GM18499 (cell line): ENCODE data around the gene UBASH3A.

ENCODE experiments used
- ATAC-seq: cut with Tn5 transposase; IDR thresholded peaks from one replicate; pipeline ENCODE4 v1.9.1; 2021; ENCODE audit warnings: moderate number of reproducible peaks; ENCODE audit not compliant: insufficient read depth, unreplicated experiment

The UBASH3A gene

DNA sequence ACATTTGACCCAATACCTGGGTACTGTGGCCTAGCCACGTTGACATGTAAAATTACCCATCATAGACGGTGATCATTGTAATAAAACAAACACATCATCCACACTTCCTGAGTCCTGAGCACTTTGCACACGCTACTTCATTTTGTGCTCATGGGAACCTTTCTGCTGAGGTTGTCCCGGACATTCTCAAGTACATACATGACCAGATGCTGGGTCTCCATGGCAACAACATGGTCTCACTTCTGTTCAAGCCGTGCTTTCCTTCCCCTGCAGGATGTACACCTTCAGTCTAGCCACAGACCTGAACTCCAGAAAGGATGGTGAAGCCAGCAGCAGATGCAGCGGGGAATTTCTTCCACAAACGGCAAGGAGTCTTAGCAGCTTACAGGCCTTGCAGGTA, 22.7 kb downstream of the UBASH3A start:
- ATAC-seq: no peak

DNA sequence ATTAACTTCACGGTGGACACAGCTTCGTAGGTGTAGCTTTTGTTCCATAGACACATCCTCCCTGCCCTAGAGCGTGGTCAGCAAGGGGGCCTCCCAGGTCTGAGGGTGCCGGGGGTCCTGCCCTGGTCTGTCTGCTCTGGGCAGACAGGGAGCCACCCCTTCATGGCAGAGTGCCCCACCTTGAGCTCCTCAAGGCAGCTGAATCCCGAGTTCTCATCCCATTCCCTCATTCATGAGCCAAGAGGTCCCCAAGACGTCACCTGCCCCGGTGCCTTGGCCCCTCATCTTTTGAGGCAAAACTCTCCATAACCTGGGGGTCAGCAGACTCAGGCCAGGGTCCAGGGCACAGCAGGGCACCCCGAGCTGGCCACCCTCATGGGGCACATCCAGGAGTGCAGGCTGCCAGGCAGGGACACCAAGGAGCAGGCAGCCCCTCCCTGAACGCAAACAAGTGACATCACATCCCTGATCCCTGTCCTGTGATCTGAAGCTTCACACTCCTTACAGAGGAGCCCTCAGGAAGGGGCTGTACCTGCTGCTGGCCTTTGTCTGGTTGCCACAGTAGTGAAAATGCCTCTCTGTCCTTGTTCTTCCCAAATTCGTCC, 23.3 kb downstream of the UBASH3A start:
- no peak for ATAC-seq

DNA sequence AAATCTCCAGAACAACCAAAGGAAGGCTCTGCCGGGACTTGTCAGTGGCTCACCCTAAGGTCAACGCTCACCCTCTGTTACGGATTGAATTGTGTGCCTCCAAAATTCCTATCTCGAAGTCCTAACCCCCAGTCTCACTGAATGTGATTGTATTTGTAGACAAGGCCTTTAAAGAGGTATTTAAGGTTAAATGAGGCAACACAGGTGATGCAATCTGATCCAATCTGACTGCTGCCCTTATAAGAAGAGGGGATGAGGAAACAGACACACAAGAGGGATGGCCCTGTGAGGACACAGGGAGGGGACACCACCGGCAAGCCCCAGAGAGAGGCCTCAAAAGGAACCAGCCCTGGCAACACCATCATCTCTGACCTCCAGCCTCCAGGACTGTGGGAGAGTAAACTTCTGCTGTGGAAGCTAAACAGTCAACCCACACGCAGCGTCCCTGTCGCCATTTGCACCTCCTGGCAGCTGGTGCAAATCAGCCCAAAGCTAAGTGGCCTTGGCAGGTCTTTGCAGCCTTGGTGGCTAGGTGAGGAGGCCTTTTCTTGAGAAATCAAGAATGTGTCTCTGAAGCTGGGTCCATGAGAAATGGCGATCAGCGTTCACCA, 24.2 kb downstream of the UBASH3A start:
- ATAC-seq: no peak

DNA sequence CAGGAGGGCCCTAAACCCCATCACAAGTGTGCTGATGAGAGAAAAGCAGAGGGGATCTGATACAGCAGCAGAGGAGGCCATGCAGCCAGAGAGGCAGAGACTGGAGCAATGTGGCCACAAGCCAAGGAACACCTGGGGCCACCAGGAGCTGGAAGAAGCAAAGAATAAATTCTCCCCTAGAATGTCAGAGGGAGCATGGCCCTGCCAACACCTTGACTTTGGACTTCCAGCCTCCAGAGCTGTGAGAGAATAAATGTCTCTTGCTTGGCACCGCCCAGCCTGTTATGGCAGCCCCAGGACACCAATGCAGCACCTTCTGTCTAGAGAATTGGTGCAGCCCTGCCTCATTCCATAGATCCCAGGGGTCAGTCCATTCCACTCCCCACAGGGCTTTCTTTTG, 25.3 kb downstream of the UBASH3A start:
- no peak for ATAC-seq

DNA sequence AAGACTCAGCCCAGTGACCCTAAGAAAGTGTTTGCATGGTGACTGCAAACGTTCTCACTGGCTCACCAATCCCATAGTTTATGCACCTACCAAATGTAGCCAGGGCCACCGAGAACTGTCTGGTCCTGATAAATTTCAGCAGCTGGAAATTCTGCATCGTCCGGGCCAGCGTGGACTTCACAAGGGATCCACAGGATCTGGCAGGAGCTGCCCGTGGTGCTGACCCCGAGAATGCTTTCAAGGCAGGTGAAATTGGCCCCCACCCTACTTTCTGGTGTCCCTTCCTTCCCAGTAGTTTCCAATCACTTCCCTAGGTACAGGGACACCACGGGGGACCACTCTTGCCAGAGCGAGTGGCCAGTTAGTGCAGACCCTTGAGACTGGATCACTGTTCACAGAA, 26.2 kb downstream of the UBASH3A start:
- no peak for ATAC-seq

DNA sequence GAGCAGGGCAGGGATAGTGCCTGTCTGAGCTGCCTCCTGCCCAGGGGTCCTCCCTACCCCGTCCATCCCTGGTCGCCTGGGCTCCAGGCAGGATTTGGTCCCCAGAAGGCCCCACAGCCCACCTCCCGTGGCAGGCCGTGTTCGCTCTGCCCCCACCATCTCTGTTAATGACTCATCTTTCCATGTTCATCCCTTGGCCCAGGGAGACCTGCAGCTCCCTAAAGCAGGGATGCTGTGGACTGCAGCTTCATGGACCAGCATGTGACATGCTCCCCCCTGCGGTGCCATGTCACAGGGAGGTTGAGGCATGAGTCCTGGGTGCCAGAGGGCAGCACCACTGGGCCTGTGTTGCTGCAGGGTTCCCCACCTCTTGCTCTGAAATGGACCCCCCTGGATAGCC, 26.8 kb downstream of the UBASH3A start:
- ATAC-seq: no peak

DNA sequence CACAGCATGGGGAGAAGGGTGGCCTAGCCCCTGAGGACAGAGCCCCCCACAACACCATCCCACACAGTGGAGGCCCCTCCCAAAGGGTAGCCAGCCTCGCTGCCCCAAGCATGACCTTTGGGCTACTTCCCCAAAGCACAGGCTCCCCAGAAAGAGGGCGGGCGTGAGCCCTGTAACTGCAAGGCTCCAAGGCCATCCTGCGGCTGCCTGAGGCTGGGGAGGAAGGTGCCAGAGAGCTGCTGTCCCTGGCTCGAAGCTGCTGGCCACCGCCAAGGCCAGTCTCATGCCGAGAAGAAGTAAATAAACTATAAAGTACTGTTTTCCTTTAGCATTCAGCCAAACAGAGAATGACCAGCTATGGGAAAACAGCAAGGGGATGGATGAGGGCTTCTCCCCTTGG, 27.5 kb downstream of the UBASH3A start:
- ATAC-seq: no peak

DNA sequence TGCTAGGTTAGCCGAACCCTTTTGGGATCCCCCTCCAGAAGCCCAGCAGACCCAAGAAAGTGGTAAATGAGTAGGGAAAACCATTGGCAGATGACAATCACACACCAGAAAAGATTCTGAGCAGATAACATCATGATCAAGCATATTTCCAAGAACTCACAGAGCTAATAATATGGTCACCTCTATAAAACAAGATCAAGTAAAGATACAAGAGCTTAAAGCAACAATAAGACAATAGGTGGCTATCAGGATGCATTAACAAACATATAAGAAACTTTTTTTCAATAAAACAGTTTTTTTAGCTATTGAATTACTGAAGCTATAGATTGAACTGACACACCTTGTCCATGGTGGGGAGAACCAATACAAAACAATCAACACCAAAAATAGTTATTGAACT, 29.0 kb downstream of the UBASH3A start:
- ATAC-seq: no peak

DNA sequence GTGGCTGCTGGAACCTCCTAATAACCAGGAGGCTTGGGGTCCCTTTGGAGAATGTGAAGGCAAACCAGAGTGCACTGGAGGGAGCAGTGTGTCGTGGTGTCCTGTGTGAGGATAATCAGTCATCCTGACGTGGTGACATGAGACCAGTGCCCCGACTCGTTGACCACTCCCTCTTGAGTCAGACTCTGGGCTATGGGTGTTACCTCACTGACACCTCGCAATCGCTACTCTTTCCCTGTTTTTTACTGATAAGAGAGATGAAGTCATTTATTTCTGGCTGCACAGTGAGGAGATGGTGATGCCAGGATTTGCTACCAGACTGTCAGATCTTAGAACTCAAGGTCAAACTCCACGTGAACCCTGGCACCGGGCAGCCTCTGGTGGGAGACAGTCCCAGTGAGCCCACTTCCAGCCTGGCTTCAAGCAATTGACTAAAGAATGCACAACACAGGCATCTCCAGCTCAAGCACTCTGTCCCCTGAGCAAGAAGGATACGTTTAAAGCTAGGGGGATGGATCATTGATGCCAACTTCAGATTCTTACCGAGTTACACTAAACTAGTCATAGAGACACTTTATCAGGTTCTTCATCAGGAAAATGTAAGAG, 30.3 kb downstream of the UBASH3A start:
- no peak for ATAC-seq

DNA sequence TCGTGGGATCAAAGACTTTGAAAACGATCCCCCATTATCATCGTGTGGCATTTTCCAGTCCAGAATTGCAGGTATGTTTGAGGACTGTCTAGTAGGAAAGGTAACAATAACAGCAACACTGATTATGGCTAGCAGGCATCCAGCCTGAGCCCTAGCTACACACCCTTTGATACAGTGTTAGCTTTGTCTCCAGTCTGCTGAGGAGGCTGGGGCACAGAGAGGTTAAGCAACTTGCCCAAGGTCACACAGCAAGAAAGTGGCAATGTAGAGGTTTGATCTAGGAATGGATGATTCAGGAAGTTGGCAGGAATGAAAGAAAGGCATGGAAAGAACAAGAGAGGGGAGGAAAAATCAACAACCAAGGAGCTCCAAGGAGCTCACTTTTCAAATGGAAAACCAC, 31.2 kb downstream of the UBASH3A start:
- ATAC-seq: no peak

DNA sequence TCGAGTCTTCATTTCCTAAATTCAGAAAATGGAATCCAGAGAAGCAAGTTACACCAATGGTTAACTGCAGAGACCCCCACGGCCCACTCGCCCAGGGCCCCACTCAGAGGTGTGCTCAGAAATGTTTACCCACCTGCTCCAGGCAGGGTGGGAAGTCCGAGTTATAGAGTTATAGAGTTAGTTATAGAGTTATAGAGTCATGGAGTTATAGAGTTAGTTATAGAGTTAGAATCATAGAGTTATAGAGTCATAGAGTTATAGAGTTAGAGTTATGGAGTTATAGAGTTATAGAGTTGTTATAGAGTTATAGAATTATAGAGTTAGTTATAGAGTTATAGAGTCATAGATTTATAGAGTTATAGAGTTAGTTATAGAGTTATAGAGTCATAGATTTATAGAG, 31.7 kb downstream of the UBASH3A start:
- ATAC-seq: no peak

DNA sequence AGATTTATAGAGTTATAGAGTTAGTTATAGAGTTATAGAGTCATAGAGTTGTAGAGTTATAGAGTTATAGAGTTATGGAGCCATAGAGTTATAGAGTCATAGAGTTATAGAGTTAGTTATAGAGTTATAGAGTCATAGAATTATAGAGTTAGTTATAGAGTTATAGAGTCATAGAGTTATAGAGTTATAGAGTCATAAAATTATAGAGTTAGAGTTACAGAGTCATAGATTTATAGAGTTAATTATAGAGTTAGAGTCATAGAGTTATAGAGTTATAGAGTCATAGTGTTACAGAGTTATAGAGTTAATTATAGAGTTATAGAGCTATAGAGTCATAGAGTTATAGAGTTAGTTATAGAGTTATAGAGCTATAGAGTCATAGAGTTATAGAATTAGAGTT, 32.1 kb downstream of the UBASH3A start:
- no peak for ATAC-seq

DNA sequence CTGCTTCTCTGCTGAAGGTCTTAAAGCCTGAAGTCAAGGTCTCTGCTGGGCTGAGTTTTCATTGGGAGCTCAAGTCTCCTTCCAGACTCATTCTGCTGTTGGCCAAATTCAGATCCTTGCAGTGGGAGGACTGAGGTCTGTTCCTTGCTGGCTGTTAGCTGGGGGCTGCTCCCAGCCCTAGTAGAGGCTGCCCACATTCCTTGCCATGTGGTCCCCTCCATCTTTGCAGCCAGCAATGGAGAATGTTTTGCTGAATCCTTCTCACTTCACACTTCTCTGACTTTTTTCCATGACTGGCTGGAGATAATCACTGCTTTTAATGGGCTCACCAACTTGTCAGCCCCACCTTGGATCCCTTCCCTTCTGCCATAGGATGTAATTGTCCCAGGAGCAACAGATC, 33.2 kb downstream of the UBASH3A start:
- ATAC-seq: no peak

DNA sequence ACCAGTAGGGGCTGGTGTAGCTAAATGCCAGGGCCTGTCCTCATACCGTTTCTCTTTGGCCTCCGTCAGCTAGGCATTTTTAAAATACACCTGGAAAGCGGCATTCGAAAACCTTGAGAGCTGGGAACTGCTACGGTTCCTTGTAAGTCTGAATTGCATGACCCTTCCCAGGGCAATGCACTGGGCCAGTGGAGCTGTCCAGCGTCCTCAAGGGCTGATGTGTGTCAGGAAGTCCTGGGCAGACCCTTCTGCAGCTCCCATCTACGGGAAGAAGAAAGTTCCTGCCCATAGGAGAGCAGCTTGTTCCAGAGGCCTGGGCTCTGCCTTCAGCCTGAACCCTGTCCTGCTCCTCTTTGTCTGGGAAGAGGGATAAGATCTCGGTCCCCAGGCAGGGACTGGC, 34.1 kb downstream of the UBASH3A start:
- ATAC-seq: no peak

DNA sequence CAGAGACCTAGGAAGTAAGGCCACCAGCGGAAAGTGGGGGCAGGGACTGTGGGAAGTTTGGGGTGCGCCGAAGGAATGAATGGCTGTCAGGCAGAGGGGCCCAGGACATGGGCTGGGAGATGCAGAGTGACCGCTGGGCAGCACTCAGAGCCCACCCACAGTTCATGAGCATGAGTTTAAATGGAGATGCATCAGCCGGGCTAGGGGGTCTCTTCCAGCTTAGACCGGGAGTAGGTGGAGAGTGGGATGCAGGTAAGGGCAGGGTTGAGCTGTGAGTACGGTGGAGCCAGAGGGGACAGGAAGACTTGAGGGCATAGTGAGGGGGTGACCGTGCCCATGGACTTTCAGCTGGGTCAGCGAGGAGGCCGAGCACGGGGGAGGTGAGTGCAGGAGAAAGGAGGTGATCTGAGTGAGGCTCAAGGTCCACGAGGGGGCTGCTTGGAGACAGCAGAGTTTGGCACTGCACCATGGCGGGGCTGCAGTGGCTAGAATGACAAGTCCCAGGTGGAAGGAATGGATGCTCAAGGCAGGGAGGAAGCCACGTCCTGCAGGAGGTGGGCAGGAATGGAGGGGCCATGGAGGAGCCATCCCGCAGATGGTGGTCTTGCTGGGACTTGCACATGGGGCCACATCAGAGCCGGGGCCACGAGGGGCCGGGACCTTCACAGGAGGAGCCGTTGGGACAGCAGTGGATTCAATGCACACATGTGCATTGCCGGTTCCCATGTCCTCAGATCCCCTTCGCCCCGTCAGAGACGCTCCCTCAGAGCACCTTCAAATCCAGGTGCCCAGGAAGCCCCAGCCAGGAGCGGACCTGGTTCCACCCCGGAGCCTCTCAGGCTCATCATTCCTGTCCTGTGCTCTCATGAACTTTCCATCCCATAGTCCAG, 34.9 kb downstream of the UBASH3A start:
- ATAC-seq: no peak

DNA sequence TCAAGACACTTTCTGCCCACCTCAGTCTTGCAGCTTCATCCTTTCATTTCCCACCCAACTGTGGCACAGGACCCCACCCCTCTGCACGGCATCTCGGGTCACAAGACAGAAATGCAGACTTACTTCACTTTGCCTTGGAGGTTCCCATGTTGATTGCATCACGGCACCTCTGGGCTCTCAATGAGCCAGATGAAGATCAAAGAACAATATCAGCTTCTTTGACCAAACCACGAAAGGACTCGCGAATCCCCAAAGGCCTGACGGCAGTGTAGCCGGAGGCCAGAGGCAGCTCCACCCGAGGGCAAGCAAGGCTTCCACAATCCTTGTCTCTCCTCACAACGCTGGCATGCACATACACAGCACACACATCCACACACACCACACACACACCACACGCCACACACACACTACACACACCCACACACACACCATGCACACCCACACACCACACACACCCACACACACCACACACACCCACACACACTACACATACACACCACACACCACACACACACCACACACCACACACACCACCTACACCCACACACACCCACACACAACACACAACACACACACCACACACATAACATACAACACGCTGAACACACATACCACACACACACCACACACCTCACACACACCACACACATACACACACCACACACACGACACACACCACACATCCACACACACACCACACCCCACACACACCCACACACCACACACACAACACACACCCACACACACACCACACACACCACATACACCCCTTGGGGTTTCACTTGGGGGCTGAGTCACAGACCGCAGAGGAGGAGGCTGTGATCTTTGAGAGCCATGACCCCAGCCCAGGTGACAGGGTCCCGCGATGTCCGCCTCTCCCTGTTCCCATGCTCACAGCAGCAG, 35.8 kb downstream of the UBASH3A start:
- no peak for ATAC-seq

DNA sequence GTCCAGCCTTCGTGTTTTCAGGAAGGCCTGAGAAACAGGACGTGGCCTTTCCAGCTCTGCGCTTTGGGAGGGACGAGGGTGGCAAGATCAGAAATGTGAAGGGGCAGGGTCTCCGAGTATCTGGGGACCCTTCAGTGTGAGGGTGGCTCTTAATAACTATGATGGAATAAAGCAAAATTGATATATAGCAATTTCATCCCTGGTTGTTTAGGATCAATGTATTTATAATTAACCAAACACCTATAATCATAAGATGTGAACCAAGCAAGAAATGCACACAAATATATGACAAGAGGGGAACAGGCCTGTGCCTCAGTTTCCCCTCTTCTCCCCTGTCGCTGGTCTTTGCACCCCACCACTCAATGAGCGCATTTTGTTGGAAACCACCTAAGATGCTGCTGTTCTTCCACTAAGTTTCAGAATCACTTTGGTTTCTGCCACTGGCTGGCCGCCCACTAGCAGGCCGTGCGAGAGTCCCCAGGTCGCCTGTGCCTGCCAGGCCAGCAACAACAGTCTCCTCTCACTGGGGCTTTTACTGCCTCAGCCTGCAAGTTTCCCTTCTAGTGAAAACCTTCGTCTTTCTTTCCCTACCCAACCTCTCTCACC, 36.6 kb downstream of the UBASH3A start:
- ATAC-seq: no peak

DNA sequence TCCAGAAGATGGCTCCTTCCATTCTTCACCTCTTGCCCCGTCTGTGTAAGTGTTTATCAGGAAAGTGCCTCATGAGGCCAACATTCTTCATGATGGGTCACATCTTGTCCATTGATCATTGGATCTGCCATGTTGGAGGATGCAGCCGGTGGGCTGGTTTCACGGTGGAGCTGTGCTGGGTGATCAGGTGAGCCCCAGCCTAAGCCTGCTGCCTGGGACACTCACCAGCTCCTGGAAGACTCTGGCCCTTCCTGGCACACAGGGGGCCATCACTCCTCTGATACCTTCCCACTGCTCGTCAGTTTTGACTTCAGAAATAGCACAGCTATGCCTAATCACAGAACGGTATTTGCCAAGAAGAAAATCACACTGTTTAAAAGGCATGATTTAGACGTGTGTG, 38.3 kb downstream of the UBASH3A start:
- ATAC-seq: no peak

DNA sequence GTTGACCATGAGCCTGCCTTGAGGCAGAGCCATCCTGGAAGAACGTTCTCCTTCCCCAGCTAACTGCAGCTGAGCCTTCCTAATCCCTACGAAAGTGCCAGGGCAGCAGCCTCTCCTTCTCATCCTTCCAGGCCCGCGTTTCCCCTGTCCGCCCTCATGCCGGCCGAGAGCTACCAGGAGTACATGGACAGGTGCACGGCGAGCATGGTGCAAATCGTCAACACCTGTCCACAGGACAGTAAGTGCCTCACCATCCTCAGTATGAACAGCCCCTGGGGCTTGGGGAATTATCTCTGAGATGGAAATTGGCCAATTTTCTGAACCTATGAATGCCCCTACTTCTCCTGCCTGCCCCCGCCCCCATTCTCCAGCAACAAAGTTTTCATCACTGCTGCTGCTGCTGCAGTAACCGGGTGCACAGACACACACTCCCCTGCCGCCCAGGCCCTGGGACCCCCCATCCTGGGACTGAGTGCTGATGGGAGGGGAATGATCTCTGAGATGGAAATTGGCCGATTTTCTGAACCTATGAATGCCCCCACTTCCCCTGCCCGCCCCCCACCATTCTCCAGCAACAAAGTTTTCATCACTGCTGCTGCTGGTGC, 39.6 kb downstream of the UBASH3A start:
- no peak for ATAC-seq
